SH-SY5Y (cell line): ENCODE measurements around the gene MIEF1.

Experiments used
- GATA2 ChIP-seq: IDR thresholded peaks from 2 replicates; pipeline ENCODE4 v1.6.1; 2011; ENCODE audit warnings: mild to moderate bottlenecking, low read depth, low read length
- GATA3 ChIP-seq: IDR thresholded peaks from 2 replicates; pipeline ENCODE4 v1.6.1; 2011; ENCODE audit warnings: low read depth, mild to moderate bottlenecking, low read length, moderate library complexity

MIEF1 gene

DNA sequence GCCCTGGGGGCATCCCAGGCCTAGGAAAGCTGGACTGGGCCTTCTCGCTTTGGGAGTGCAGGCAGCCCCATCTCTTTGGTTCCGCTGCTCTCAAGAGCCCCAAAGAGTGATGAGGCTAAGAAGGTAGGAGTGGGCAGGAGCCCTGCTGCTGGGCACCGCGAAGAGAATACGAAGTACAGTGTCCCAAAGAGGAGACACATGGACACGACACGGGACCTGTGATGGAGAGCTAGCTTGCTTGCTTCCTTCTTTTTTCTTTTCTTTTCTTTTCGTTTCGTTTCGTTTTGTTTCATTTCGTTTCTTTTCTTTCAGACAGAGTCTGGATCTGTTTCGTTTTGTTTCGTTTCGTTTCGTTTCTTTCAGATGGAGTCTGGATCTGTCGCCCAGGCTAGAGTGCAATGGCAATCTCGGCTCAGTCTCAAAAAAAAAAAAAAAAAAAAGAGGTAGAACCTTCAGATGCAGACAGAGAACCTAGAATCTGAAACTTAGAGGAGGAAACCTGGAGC, 34.6 kb upstream of the MIEF1 start:
- TF ChIP-seq GATA3 (no peak), GATA2 (no peak)

DNA sequence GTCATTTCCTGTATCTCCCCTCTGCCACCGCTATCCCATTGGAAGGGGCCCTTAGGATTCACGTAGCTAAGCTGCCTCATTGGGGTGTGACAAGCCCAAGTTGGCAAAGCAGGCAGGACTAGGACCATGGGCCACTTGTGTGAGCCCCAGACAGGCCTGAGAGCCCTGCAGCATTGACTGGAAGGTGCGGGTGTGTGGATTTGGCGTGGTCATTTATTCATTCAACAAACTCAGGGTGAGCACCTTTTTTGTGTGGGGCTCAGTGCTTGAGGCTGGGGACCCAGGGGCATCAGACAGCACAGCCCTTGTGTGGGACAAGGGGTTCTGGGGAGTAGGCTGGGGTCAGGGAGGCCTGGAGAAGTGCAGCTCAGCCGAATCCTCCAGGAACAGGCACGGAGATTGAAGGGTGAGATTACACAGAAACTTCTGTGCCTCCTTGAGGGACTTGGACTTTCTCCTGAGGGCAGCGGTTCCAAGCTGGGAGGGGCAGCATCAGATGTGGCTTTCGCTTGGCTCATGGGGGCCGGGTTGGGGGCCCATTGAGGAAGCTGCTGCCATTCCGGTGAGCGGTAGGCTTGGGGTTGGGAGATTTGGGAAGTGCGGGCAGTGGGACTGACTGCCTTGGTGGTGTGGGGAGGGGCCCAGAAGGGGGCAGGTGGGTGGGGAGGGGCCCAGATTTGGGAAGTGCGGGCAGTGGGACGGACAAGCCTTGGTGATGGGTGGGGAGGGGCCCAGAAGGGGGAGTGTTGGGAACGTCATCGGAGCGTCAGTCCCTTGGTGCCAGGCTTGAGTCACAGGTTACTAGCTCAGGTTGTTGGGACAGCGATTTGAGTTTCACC, 33.4 kb upstream of the MIEF1 start:
- TF ChIP-seq GATA2: no peak
- TF ChIP-seq GATA3: no peak

DNA sequence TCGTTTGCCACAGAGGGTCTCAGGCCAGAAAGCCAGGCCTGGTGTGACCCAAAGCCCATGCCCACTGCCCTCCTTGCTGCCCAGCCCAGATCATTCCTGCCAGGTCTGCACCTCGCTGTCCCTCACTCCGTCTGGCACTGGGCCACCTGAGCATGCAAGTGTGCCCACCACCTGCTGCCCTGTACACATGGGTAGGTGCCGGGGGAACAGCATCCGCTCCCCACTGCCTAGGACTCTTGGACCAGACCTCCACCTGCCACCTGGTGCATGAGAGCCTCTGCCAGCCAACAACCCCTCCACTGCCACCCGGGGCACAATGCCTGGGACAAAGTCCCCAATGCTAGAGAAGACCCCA, 32.8 kb upstream of the MIEF1 start:
- no peak for TF ChIP-seq GATA2
- TF ChIP-seq GATA3: no peak

DNA sequence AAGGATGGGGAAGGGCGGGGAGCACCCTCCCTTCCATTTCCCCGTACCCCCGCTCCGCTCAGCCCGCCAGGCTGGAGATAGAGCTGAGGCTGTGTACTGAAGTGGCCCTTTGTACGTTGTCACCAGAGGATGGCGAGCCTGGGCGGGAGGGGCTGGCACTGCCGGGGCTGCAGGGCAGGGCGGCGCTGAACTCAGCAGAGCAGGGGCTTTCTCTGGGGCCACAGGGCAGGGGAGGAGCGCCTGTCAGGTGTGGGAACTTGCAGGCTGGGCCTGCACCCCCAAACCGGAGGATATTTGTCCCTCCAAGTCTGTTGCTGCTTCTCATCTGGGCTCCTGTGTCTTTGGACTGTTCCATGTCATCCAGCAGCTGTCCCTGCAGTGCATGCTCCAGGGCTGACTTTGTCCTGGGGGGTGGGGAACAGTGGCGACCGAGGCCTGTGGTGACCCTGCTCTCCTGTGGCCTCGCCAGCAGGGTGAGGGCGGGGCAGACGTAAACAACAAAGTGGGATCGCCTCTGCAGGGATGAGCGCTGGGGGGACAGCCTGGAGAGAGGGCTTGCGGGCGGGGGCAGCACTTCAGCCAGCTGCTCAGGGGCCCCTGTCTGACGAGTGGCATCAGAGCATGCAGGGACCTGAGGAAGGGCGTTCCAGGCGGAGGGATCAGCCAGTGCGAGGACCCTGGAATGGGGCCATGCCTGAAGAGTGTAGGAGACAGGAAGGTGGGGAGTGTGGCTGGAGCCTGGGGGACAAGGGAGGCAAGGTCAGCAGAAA, 32.2 kb upstream of the MIEF1 start:
- TF ChIP-seq GATA2: no peak
- no peak for TF ChIP-seq GATA3

DNA sequence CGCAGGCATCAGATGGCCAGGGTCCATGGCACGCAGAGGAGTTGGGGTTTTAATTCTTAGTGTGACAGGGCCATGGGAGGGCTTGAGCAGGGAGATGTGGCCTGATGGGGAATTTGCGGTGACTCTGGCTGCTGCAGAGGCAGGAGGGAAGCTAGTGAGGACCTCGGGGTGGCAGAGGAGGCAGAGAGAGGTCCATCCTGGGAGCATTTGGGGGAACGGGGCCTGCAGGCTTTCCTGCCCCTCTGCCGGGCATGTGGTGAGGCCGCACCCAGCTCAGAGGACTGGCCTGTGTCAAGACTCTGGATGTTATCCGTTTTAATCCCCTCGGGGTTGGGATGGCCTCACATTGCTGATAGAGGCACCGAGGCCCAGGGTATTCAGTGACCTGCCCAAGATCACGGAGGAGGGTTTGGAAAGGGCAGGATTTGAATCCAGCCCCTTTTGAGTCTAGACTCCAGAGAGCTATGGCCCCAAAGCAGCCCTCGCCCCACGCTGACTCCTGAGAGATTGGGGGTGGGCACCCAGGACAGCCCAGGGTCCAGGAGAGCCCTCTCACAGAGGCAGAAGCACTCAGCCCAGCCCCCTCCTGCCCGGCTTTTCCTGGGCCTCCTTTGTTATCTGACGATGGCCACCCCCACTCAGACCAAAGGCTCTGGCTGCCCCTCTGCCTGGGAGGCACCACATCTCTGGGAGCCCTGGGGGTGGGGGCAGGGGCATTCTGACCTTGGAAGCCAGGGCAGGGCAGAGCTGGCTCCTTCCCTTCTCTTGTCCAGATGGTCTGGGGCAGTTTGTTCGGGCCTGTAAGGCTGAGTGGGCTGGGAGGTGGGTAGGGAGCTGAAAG, 31.4 kb upstream of the MIEF1 start:
- no peak for TF ChIP-seq GATA2
- no peak for TF ChIP-seq GATA3

DNA sequence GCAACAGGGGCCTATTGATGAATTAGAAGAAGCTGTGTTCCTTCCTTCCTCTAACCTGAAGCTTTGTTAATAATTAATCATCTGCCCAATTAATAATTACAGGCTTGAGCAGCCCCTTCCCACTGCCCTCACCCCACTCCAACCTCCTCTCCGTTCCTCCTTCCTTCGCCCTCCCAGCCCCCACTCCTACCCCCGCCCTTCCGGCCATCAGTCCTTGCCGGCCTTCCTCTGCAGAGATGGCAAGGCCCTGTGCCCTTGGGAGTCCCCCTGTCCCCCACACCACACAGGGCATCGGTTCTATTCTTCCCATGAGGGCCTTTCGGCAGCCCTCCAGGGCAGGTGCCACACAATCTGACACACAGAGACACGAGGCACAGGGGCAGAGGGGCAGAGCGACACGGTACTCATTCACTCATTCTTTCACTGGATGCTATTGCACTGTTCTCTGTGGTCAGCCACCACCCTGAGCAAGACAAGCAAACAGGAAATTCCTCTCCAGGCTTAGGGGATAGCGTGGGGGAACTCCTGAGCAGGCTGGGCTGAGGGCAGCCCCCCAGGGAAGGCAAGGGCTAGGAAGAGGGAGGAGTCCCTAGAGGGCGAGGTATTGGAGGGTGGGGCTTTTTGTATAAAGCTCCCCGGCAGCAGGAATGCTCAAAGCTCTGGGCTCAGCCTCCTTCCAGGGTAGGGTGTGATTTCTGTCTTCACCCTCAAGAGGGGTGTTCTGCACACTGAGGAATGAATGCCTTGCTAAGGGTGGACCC, 30.5 kb upstream of the MIEF1 start:
- no peak for TF ChIP-seq GATA3
- TF ChIP-seq GATA2: no peak

DNA sequence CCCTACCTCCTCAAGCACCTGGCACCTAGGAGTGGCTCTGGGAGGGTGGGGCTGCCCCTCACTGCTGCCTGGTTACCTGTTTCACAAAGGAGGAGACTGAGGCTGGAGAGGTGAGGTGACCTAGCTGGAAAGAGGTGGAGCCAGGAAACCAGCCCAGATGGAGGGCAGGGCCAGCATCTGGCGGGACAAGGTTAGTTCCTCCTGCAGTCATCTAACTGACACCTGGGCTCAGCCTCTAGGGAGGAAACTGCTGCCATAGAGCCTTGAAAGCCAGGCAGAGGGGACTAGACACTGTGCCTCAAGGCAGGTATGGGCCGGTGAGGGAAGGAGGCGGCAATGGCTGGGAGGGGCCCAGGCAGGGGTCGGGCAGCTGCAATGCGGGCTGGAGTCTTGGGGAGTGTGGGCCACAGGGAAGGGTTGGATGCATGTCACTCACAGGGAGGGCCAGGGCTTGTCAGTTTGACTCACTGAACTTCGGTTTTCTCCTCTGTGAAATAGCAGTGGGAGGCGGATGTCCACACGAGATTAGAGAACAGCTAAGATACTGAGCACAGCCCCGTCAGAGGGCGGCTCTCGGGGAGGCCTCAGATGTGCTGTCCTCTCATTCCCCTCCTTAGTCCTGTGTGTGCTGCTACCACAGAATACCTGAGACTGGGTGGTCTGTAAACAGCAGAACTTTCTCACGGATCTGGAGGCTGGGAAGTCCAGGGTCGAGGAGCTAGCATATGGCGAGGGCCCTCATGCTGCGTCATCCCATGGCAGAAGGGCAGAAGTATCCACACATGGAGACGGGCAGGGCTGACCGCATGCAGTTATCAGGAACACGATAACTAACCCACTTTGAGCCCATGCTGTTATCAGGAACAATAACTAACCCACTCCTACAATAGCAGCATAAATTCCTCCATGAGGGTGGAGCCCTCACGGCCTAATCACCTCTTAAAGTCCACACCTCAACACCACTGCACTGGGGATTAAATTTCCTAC, 29.2 kb upstream of the MIEF1 start:
- no peak for TF ChIP-seq GATA2
- TF ChIP-seq GATA3: no peak

DNA sequence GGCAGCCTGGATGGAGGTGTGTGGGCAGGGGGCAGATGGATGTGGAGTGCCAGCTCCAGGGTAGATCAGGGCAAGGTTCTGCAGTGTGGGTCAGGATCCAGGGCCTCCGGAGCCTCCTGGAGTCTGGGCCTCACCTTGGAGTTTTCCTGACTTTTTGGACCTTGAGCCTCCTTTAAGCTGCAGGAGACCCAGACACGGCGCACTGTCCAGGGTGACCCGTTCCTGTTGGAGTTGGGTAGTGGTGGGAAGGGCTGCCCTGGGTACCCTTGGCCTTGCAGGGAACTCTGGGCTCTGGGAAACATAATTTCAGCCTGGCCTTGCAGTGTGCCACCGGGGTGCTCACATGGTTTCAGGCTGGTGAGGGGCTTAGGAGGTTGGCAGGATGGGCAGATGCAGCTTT, 28.2 kb upstream of the MIEF1 start:
- TF ChIP-seq GATA3 (no peak), GATA2 (no peak)

DNA sequence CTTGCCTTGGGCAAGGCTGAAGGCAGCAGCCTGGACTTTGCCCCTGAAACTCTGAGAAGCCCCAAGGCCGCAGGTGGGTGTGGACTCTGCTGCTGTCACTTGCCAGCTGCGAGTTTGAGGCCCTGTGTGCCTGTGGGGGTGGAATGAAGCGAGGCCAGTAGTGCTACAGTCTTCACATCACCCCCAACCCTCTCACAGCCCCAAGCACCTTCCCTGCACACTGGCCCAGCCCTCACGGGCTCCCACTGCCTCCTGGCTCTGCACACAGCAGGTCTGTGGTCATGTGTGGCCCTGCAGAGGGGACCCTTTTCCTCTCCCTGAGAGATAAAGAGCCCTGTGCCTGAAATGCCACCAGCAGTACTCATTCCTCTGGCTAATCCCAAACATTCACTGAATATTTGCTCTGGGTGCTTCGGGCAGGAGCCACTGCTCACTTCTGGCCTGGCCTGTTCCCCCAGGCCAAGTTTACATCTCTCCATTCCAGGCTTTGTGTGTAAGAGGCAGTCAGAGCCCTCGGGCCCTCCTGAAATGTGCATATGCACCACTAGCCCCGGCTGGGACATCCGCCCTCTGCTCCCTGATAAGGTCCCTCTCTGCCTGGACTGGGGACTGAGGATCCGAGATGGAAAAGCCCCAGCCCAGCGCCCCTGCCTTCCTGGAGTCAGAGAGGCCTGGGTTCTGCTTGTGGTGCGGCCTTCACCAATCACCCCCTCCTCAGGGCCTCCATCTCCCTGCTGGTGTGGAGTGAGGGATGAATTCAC, 27.6 kb upstream of the MIEF1 start:
- TF ChIP-seq GATA3: no peak
- no peak for TF ChIP-seq GATA2

DNA sequence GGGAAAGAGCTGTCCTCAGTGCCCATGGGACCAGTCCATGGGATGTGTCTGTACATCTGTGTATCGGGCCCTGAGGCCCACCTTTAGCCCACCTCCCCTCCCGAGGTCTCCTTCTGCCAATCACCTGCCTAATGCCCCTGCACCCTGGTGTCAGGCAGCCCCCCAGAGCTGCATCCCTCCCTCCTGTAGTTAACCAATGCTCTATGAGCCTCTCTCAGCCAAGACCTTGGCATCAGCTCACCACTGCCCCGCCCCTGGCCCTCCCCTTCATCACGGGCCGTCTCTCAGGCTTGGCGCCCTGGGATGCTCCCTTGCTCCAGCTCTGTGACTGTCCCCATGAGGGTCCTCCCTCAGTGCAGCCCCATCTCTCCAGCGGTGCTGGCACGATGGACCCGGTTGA, 26.8 kb upstream of the MIEF1 start:
- TF ChIP-seq GATA2: no peak

DNA sequence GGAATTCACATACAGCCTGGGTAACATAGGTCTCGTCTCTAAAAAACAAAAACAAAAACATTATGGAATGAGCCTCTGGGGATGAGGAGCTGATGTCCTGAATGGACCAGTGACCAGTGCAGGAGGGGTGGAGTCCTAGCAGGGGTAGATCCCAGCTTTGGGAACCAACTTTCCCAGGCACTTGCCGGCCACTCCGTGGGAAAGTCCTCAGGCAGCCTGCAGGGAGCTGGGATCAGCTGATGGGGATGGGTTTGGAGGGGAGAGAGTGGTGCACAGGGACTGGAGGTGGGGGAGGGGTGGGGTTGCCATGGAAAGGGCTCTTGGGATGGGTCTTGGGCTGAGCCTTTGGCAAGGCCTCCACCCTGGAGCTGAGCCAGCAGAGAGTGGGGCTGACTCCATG, 26.2 kb upstream of the MIEF1 start:
- TF ChIP-seq GATA3 (no peak), GATA2 (no peak)

DNA sequence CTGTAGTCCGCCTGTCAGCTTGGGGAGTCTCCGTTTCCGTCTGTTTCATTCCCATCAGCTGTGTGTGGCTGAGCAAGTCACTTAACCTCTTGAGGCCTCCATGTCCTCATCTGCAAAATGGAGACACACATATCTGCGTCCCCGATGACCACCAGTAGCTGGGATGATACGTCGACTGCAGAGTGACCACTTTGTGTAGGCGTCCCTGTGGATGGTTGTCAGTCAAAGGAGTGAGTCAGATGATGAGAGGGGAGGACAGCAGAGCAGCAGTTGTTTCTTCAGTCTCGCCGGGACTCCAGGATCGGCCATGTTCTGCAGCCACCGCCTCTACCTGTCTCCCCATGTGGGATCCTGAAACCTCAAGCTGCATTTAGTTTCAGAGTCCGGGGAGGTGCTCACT, 25.4 kb upstream of the MIEF1 start:
- no peak for TF ChIP-seq GATA2
- no peak for TF ChIP-seq GATA3
